Measurements from ENCODE around the gene DGAT2.

GRCh38 chr11:75797792-75798191, 29.2 kb downstream of the DGAT2 start:
- no peak for TF ChIP-seq CTCF (IDR thresholded peaks at IDR 0.05 in 4 of 5, conservative IDR thresholded peaks at IDR 0.05 in 1 of 5)
- TF ChIP-seq POLR2A (IDR thresholded peaks at IDR 0.05) = no peak

All from gastrocnemius medialis (tissue), 4 donors.